SKM-1 treated with dmso at 0.1 percent for 144 hours (cell line): ENCODE data around the gene TENT5A.
"Not testable (repeated sequence)": the region's sequence is repeated elsewhere in the genome, so short reads cannot be mapped to it uniquely, and the experiment has no call there.

ENCODE experiments used
- DNase-seq: peaks from one replicate; lab custom pipeline; 2025; ENCODE audit not compliant: unreplicated experiment; lab: John Stamatoyannopoulos, UW

Gene TENT5A

DNA sequence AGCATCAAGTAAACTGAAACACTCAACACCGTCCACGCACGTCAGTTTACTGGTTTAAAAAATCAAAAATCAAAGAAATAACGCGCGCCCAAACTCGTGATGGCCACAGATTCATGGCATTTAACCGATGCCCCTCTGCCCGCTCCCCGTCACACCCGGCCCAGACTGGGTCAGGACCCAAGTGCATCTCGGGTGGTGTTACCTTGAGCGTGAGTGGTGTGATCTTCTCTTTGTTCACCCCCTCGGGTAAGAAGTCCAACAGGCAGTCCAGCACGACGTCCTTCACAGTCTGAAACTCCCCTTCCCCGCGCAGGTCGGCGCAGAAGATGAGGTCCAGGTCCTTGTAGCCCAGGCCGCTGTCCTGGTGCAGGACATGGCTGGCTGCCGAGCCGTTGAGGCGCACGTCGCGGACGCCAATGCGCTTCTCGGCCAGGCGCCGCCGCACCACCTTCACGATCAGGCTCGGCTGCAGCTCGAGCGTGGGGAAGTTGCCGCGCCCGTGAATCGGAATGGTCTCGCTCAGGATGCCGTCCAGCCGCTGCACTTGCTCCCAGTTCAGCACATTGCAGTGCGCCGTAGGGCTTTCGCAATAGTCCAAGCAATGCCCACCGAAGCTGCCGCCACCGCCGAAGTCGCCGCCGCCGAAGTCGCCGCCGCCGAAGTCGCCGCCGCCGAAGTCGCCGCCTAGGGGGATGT, 945 bp downstream of the TENT5A start:
- peak; percentile 39 for DNase-seq

DNA sequence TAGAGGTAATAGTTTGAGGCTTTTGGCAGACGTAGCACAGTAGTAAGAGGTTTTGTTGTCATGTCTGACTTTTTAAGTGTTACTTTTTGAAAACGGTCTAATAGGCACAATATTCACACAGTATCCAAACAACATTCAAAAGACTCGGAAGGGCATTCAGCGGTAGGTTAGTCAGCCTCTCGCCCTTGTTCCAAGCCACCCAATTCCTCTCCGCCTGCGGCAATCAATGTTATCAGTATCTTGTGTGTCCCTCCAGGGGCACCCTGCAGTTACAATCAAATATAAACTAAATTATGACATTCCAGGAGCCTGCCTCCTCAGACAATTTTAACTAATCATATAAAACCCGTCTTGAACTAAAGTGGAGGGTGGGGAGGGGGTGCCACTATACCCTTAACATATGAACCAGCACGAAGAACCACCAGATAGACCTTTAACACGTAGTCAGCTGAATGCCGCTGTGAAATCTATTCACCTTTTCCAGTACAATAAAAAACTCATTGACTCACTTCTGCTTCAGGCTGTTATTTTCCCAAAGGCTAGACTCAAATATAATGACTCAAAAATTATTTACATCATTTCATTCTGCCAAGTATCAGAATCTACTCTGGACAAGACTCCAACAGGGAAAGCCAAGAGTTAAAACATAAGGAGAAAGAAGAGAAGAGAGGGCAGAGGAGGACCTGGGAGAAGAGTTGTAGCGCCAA, 1.6 kb downstream of the TENT5A start:
- no peak for DNase-seq

DNA sequence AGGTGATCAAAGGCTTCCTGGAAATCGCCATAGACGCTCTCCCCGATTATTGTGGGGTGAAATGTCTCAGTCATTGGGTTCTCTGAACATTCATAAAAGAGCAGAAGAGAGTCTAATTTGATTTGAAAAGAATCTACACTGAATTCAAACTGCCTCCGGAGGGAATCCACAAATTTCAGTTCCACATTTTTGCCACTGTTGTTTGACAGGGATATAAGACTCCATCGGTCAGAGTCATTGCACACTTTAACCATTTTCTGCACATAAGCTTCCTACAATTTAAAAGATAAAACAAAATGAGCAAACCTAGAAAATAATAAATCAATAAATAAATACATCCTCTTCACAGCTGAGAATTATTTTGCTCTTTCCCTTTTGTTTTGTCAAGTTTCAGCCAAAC, 2.3 kb downstream of the TENT5A start:
- DNase-seq = no peak

DNA sequence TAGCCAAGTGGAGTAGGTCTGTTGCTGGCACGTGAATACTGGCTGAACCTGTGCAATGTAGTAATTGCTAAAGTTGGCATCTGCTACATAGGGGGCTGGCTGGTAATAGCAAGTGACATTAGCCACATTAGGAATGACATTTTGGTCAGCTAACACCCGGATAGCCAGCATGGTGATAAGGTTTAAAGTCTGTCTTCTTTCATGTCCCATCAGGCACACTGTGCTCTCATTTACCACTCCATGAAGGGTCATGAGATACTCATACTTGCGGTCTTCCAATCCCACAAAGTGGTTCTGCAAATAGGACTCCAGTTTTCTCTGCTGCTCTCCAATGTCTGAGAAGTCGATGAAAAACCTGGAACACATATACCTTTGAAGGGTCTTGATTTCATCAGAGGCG, 2.8 kb downstream of the TENT5A start:
- DNase-seq = peak; percentile 21

DNA sequence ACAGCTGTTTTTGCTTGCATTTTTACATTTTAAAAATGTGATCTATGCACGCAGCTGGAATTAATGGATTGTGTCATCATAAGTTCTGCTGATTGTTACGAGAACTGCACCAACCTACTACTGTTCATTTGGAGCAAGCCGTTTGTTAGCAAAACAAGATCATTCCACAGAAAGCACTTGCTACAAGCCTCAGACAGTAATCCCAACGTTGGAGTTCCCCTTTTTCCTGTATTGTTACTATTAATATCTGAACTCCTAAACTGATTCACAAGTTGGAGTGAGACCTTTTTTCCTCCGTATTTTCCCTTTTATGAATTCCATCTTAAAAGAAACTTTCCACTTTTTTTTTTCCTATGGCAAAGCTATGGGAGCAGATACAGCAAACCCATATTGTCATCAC, 3.5 kb downstream of the TENT5A start:
- DNase-seq = no peak

DNA sequence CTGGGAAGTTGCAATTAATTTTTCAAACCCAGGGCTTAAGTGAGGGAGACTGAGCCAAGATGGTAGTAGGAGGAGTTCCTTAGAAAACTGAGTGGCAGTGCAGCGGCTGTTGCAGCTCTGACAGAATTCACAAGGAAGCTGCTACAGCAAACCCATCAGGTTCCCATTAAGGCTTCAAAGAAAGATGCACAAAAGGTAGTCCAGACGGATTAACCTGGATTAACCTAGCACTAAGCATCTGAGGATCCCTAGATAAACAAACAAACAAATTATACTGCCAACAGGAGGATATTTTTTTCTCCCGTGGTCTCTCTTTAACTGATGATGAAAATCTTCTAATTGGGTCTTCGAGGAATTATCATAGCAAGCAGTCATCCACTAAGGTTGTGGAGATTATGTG, 5.2 kb downstream of the TENT5A start:
- no peak for DNase-seq

DNA sequence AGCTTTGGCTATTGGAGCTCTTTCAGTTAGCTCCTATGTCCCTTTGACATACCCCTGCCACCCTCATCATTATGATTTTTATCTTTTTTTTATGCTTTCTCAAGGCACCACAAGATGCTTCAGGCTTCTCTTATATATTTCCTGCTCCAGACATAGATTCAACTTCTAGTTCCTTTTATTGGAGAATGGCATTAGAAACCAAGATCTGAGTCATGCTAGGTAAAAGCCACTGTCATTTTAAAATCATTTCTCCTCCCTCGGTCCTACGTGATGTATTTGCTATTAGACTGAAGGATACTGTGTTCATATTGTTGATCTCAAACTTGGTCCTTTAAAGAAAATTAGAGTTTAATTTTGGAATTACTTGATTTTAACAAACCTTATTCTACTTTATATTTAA, 8.3 kb downstream of the TENT5A start:
- peak; percentile 38 for DNase-seq

DNA sequence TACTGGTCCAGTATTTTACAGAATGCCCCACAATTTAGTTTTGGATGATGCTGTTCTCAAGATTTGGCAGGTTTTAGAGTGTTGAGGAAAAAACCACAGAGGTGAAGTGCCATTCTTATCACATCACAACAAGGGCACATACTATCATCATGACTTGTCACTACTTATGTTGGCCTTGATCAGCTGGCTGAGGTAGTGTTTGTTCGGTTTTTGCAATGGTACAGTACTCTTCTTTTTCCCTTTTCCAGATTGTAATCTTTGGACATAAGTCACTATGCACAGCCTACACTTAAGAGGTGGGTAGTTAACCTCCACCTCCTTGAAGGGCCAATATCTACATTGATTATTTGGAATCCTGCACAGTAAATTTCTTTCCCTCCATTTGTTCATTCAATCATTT, 8.8 kb downstream of the TENT5A start:
- DNase-seq = no peak

DNA sequence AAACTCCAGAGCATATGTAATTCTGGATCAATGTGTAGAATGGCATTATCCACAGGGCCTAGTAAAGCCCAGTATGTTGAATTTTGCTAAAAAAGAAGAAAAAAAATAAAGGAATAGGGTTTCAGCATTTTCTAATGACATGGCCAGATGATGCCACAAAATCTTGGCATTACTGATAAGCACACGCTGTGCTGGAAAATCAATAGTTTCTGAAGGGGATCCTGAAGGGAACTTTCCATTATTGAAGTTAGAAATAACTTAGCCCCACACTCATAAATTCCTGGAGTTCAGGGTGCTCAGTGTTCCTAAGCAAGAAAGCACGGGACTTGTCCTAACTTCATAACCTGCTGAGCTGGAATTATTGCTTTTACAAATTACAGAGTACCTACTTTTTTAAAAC, 10.8 kb downstream of the TENT5A start:
- DNase-seq = no peak

DNA sequence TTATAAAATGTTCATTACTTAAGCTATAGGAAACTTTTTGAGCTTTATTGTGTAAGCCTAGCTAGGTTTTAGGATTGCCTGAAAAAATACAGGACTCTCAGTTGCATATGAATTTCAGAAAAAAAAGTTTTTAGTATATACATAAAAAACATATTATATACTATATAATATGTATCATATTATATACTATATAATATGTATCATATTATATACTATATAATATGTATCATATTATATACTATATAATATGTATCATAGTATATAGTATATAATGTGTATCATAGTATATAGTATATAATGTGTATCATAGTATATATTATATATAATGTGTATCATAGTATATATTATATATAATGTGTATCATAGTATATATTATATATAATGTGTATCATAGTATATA, 11.9 kb downstream of the TENT5A start:
- not testable (repeated sequence) for DNase-seq

DNA sequence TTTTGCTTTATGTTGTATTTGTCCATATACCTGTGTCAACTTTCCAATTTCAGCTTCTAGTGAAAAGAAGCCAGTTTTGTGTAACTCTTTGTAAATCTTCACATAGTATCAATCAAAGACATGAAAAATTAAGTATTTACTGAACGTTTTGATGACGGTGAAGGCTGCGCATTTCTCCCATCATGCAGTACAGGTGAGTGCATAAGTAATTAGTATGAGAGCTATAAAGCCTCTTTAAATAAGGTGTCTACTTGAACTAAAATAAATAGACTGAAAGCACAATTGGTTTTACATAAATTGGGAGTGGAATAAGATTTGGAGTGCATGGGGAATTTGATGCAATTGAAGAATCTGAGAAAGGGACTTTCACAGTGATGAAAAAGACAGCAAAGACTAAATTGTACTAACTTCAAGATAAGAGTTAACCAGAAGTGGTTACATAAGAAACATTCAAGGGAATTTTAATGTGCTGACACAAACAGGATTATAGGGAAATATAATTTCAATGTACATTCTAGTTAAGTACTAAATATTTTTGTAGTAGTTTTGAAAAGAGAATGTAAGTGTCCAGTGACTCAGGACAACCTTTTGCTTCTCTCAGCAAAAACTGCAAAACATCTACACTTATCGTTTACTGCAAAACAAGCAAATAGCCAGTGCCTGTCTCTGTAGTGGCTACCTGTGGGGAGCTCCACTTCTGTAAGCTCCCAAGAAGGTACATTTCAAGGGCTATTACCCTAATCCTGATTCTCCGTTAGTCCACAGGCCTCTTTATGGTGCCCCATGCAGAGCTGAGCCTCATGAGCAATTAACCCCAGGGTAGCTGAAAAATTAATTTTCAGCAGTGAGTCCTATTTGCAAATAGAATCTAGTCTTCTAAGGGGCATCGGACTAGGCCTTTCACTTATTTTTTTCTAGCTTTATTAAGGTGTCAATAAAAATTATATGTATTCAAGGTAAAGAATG, 13.0 kb downstream of the TENT5A start:
- DNase-seq = no peak

DNA sequence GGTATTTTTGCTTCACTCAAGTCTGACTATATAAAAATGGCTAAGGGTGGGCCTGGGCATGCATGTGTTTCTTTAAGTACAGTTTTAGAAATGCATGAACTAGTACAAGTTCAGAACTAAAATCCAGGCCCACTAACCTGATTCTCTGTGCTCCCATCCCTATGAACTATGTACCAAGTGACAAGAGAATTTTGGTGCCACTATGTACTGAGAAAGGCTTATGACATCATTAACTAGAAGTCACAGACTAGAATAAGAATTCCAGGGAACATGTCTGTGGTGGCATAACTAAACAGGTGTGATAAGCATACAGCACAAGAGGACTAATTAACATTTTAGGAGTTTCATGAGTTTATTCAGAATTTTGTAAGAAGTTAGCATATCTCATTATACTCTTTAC, 16.1 kb downstream of the TENT5A start:
- no peak for DNase-seq

DNA sequence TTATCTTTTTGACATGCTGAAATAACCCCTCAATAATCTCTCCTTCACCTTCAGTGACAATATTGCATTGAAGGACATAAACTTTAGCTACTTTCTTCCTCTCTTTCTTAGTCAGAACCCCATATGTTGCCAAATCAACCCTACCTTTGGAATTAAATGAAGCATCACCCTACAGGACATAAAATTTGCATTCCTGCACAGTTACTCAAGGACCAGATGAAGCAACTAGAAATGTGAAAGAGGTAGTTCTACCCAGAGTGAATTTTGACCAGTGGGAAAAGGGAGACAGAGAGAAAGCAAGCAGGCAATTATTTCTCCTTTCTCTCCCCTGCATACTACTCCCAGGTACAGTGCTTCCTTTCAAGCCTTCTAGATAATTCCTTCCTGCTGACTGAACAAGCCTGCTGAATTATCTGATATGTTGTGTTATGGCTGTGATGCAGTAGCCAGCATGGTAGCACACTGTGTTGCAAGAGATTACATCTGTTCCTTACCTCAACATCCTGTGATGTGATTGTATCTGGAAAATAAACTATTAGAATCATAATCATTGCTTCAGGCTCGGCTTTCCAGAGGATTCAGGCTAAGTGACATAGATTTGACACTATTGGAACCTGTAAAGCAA, 16.6 kb downstream of the TENT5A start:
- no peak for DNase-seq

DNA sequence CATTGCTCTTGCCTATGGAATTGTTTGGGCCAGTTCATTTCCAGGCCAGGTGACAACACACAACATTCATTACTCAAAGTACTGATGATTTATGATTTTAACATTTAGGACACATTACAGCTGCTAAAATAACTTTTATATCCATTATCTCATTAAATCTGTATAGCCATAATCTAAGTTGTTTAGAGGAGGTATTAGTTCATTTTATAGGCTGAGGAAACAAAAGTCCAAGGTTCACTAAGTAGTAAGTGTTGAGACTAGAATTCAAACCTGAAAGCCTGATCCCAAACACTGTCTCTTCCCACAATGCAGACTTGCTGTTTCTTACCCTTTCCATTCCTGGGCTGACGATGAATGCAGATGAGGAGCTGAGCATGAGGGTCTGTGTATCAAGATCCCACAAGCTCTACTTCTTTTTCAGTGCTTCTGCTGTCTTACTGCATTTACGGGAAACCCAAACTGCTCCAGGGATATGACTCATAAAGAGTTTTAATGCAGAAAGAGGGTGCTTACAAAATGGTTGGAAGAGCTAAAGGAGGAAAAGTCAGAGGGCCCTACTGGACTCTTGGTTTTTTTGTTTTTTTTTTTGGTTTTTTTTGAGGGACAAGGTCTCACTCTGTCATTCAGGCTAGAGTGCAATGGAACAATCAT, 17.9 kb downstream of the TENT5A start:
- DNase-seq = no peak

DNA sequence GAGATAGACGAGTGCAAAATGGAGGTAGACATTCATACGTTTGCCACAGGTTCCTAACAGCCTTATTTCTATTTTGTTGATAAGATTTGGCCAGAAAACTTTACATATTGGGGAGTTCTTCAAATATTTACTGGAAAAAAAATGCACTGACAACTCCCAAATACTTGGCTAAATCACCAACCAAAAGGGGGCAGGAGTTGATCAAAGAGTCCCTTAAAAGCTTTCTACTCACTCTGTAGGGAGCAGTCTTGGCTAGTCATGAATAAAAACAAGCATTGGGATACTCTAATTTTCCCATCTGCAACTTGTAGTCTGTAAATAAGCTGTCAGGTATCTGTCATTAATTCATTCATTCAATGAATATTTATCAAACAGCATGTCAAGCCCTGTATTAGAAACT, 18.4 kb downstream of the TENT5A start:
- DNase-seq = no peak

DNA sequence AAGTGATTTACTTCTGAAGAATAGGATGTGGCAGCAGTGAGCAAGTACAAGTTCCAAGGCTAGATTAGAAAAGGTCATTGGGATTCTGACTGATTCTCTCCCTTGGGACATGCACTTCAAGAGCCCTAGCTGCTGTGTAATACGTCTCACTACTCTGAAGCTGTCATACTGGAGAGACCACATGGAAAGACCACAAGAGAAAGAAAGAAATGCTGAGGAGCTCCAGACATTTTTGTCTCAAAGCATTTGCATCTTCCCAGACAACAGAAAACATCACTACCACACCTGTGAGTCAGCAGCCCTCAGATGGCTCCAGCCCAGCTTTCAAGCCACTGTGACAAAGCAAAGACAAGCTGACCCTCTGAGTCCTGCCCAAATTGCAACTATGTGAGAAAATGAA, 20.7 kb downstream of the TENT5A start:
- no peak for DNase-seq

DNA sequence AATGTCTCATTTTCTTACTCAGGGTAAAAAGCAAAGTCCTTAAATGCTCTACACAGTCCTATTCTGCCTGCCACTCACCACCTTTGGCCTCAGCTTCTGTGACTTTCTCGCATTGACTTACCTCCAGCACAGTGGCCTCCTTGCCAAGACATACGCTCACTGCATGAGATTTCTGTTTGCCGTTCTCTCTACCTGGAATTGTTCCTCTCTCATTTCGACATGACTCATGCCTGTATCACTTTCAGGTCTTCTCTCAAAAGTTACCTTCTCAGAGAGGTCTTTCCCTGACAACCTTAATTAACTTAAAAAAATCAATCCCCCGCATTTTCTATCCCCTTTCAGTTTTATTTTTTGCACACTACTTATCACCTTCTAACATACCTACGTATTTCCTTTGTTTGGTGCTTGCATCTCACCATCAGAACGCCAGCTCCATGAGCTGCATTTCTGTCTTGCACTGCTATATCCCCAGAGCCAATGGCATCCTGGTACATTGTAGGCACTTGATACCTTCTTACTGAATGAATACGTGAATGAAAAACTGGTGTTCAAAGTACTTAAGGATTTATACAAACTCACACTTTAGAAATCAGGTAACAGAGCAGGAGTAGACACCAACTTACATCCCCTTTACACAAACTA, 24.5 kb downstream of the TENT5A start:
- no peak for DNase-seq

DNA sequence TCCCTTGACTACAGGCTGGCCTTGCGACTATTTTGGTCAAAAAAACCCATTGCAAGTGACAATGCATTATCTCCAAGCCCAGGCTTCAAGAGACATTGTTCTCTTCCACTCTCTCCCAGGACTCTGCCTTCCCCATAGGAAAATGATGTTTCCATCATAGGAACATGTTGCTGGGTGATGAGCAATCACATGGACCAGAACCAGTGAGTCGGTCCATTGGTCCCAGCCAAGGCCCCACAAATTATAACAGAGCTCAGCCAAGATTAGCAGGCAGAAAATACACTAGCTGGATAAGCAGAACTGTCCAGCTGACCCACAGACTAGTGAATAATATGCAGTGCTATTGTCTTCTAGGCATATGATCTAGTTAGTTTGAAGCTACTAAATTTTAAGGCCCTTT, 27.4 kb downstream of the TENT5A start:
- DNase-seq = no peak

DNA sequence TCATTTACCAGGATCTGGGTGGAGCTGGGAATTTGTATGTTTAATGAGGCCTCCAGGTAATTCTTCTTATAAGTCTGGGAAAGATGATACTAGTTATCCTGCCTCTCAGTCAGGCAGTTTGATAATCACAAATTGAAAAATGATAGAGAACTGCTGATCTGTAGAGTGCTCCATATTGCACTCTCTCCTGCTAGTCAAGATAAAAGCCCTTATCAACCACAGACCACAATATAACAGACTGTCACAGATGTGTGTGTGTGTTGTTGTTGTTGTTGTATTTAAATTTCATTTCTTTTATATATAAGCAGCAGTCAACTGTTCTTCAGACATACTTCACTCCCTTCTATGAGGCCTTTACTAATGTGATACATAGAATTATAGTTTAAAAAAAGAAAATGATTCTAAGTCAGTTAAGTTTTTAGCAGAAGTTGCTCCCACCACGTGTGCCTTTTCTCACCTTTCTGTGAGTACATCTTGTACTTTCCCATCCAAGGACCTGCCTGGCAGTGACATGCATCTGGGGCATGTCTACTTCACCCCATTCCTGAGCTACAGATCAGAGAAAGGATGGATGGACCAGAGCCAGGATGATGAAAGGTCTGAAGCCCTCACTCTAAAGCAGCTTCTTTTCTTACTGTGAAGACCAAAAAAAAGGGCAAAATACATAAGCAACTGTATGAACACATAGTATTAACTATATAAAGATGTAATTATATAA, 29.8 kb downstream of the TENT5A start:
- no peak for DNase-seq

DNA sequence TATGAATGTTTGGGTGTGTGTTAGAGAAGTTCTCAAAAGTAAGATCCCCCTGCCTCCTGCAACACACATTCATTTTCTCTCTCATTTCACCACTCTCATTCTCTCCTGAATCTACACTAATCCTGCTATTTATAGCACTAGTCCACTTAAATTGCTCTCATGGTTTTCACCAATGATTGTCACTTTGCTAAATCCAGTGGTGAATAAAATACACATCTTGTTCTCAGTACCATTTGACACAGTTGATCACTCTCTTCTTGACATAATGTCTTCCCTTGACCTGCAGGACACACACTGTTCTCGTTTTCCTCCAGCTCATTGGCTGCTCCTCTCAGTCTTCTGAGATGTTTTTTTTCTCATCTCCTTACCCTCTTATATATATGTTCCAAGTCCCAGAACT, 32.1 kb downstream of the TENT5A start:
- DNase-seq = no peak
